ENCODE results near the gene HNRNPAB.
"Not testable (repeated sequence)": the region's sequence is repeated elsewhere in the genome, so short reads cannot be mapped to it uniquely, and the experiment has no call there.

Gene HNRNPAB

DNA sequence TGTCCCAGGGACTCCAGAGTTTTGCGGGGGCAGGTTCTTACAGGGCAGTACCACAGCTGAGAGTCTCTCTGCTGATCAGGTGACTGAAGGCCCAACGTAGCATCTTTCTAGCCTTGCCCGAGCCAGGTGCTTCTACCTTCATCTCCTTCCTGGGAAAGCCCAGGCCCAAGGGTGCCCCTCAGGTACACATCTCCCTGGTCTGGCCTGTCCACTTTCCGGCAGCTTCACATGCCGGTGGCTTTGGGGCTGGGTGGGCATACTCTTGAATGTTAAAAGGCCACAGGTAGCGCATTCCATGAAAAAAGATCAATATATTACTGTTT lies 33.9 kb downstream of the HNRNPAB start:
- Histone ChIP-seq H3K9ac (ENCODE audit: low read length) (no peak overlapping the region), H3K4me2 (ENCODE audit: low read length) (no peak overlapping the region), H3K4me1 (ENCODE audit: low read length) (peaks cover 6% of the 10 kb centered on the region), H2AFZ (ENCODE audit: low read depth, low read length) (no peak overlapping the region), H3K4me3 (ENCODE audit: low read length) (no peak overlapping the region), H3K36me3 (replicated peaks; ENCODE audit: low read depth, low read length) (no peaks in the 10 kb centered on the region), H3K9me3 (ENCODE audit: insufficient read depth, low read length) (no peaks in the 10 kb centered on the region), H4K20me1 (ENCODE audit: insufficient read depth, low read length) (no peaks in the 10 kb centered on the region), H3K27me3 (ENCODE audit: low read depth, low read length) (no peaks in the 10 kb centered on the region), H3K79me2 (ENCODE audit: low read length) (no peaks in the 10 kb centered on the region), H3K27ac (ENCODE audit: low read length) (no peak overlapping the region)
- TF ChIP-seq, protein P1, sequence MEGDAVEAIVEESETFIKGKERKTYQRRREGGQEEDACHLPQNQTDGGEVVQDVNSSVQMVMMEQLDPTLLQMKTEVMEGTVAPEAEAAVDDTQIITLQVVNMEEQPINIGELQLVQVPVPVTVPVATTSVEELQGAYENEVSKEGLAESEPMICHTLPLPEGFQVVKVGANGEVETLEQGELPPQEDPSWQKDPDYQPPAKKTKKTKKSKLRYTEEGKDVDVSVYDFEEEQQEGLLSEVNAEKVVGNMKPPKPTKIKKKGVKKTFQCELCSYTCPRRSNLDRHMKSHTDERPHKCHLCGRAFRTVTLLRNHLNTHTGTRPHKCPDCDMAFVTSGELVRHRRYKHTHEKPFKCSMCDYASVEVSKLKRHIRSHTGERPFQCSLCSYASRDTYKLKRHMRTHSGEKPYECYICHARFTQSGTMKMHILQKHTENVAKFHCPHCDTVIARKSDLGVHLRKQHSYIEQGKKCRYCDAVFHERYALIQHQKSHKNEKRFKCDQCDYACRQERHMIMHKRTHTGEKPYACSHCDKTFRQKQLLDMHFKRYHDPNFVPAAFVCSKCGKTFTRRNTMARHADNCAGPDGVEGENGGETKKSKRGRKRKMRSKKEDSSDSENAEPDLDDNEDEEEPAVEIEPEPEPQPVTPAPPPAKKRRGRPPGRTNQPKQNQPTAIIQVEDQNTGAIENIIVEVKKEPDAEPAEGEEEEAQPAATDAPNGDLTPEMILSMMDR (IDR thresholded peaks at IDR 0.05; ENCODE audit: low read depth, low read length) = no peak
- TF ChIP-seq EZH2phosphoT487 (IDR thresholded peaks at IDR 0.05; ENCODE audit: low read depth) = no peak

DNA sequence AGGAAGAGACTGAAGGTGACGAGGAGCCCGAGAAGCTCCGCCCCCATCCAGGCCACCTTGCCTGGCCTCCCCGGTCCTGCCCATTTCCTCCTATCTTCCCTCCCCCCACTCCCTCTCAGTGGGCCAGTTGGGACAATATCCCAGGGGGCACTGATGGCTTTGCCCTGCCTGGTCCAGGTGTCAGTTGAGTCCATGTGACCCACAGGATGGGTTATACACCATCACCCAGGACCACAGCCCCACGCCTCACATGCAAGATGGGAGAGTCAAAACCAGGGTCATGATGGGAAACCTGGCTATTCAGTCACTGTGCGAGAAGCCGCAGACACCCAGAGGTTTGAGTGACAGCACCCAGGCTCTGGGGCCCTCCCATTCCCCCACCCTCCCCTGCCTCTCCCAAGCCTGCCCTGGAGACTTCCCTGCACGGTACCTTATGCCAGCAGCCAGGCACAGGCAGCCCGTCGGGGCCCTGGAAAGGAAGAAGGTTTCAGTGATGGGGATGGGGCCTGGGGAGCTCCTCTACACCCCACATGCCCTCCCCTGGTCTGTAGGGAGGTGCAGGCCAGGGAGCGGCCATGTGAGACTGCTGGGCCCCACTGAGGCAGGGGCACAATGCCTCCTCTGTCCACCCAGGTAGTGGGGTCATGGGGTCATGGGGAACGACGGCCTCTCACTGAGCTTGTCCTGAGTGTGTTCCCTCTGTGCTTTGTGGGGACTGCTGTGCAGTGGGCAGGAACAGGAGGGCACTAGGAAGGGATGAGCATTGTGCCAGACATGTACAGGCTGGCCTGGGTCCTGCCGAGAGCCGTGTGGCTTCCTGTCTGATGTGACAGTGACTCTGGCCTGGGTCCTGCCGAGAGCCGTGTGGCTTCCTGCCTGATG lies 34.6 kb downstream of the HNRNPAB start:
- H3K4me1 ChIP-seq (ENCODE audit: low read length) = peaks cover 5% of the 10 kb centered on the region
- H3K79me2 ChIP-seq (ENCODE audit: low read length) = no peaks in the 10 kb centered on the region
- H2AFZ ChIP-seq (ENCODE audit: low read depth, low read length) = no peak overlapping the region
- no peaks in the 10 kb centered on the region for H3K27me3 ChIP-seq (ENCODE audit: low read depth, low read length)
- H3K36me3 ChIP-seq (replicated peaks; ENCODE audit: low read depth, low read length) = no peaks in the 10 kb centered on the region
- H4K20me1 ChIP-seq (ENCODE audit: insufficient read depth, low read length) = no peaks in the 10 kb centered on the region
- no peak overlapping the region for H3K9ac ChIP-seq (ENCODE audit: low read length)
- H3K4me2 ChIP-seq (ENCODE audit: low read length) = no peak overlapping the region
- no peak overlapping the region for H3K4me3 ChIP-seq (ENCODE audit: low read length)
- H3K27ac ChIP-seq (ENCODE audit: low read length) = no peak overlapping the region
- no peaks in the 10 kb centered on the region for H3K9me3 ChIP-seq (ENCODE audit: insufficient read depth, low read length)
- TF ChIP-seq EZH2phosphoT487 (IDR thresholded peaks at IDR 0.05; ENCODE audit: low read depth) = no peak
- TF ChIP-seq, protein P1 (IDR thresholded peaks at IDR 0.05; ENCODE audit: low read depth, low read length) = no peak

DNA sequence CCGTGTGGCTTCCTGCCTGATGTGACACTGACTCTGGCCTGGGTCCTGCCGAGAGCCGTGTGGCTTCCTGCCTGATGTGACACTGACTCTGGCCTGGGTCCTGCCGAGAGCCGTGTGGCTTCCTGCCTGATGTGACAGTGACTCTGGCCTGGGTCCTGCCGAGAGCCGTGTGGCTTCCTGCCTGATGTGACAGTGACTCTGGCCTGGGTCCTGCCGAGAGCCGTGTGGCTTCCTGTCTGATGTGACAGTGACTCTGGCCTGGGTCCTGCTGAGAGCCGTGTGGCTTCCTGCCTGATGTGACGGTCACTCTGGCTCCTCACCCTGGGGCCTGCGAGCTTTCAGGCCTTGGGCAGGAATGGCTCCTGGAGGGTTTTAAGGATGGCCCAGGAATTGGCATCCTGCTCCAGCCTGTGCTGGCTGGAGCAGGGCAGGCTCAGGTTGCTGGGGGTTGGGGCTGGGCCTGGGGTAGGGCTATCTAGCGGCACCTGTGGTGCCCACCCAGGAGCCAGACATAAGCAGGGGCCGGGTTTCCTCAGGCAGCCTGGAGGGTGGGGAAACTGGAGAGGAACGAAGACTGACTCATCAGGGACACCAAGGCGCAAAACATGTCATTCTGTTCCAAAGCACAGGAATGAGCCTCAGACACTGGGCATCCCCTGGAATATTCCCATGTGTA lies 35.4 kb downstream of the HNRNPAB start:
- H3K9ac ChIP-seq (ENCODE audit: low read length); H3K4me1 ChIP-seq (ENCODE audit: low read length); H3K79me2 ChIP-seq (ENCODE audit: low read length); H4K20me1 ChIP-seq (ENCODE audit: insufficient read depth, low read length); H3K36me3 ChIP-seq (replicated peaks; ENCODE audit: low read depth, low read length); H3K27me3 ChIP-seq (ENCODE audit: low read depth, low read length); H3K9me3 ChIP-seq (ENCODE audit: insufficient read depth, low read length); H3K4me3 ChIP-seq (ENCODE audit: low read length); H2AFZ ChIP-seq (ENCODE audit: low read depth, low read length); H3K4me2 ChIP-seq (ENCODE audit: low read length); H3K27ac ChIP-seq (ENCODE audit: low read length): not testable (repeated sequence)

DNA sequence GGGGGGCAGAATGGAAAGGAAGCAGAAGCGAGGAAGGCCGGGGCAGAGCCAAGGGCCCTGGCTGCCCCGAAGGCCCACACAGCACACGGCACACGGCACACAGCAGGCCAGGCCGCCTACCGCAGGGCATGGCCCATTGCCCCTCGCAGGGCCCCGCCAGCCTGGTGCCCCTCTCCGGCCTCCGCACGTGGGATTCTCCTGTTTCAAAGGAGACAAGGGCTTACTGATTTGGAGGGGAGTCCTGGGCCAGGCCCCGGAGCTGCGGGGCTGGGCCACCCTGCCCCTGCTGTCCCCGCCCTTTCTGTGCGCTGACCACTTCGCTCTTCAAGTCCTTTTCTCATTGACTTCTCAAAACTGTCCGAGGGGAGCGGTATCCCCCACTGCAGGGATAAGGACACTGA lies 36.0 kb downstream of the HNRNPAB start:
- Histone ChIP-seq H3K36me3 (replicated peaks; ENCODE audit: low read depth, low read length) (no peaks in the 10 kb centered on the region), H3K9ac (ENCODE audit: low read length) (no peak overlapping the region), H3K27ac (ENCODE audit: low read length) (no peak overlapping the region), H3K4me1 (ENCODE audit: low read length) (no peaks in the 10 kb centered on the region), H2AFZ (ENCODE audit: low read depth, low read length) (no peak overlapping the region), H3K4me3 (ENCODE audit: low read length) (no peak overlapping the region), H3K27me3 (ENCODE audit: low read depth, low read length) (no peaks in the 10 kb centered on the region), H3K9me3 (ENCODE audit: insufficient read depth, low read length) (no peaks in the 10 kb centered on the region), H3K4me2 (ENCODE audit: low read length) (no peak overlapping the region), H4K20me1 (ENCODE audit: insufficient read depth, low read length) (no peaks in the 10 kb centered on the region), H3K79me2 (ENCODE audit: low read length) (no peaks in the 10 kb centered on the region)
- no peak for TF ChIP-seq EZH2phosphoT487 (IDR thresholded peaks at IDR 0.05; ENCODE audit: low read depth)

DNA sequence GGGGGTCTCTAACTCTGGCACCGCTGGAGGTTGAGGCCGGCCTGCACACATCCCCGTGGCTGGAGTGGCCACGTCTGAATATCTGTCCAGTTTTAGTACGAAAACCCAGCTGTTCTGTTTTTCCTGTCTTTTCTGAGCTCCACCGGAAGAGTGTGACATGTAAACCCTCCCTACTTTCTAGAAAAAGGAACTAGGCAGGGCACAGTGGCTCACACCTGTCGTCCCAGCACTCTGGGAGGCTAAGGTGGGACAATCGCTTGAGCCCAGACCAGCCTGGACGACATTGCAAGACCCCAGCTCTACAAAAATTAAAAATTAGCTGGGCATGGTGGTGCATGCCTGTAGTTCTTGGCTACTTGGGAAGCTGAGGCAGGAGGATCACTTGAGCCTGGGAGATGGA lies 36.4 kb downstream of the HNRNPAB start:
- no peaks in the 10 kb centered on the region for H3K27me3 ChIP-seq (ENCODE audit: low read depth, low read length)
- no peak overlapping the region for H3K9ac ChIP-seq (ENCODE audit: low read length)
- H3K36me3 ChIP-seq (replicated peaks; ENCODE audit: low read depth, low read length) = no peaks in the 10 kb centered on the region
- no peak overlapping the region for H3K4me2 ChIP-seq (ENCODE audit: low read length)
- H3K79me2 ChIP-seq (ENCODE audit: low read length) = no peaks in the 10 kb centered on the region
- H3K4me3 ChIP-seq (ENCODE audit: low read length) = no peak overlapping the region
- H3K9me3 ChIP-seq (ENCODE audit: insufficient read depth, low read length) = no peaks in the 10 kb centered on the region
- H3K27ac ChIP-seq (ENCODE audit: low read length) = no peak overlapping the region
- no peaks in the 10 kb centered on the region for H3K4me1 ChIP-seq (ENCODE audit: low read length)
- H2AFZ ChIP-seq (ENCODE audit: low read depth, low read length) = no peak overlapping the region
- H4K20me1 ChIP-seq (ENCODE audit: insufficient read depth, low read length) = no peaks in the 10 kb centered on the region
- TF ChIP-seq, protein P1 (IDR thresholded peaks at IDR 0.05; ENCODE audit: low read depth, low read length) = no peak
- no peak for TF ChIP-seq EZH2phosphoT487 (IDR thresholded peaks at IDR 0.05; ENCODE audit: low read depth)

Measured in OCI-LY3 (cell line).